GM12878 (cell line): ENCODE data around the gene DLGAP3. TPM values are rescaled to one million over a fixed set of nuclear protein-coding genes. Genes with fewer than 3 reads are reported as not detected.

Experiments used
- HDAC6 ChIP-seq: fragments of 200-600 bp; sonication (generic); IDR thresholded peaks from one replicate; pipeline ENCODE4 v1.8.0; 2017; ENCODE audit warnings: antibody characterized with exemption; ENCODE audit not compliant: unreplicated experiment
- POU2F2 ChIP-seq: IDR thresholded peaks from 3 replicates; pipeline ENCODE4 v1.6.1; 2011; ENCODE audit warnings: low read depth, mild to moderate bottlenecking, low read length, borderline replicate concordance
- REST ChIP-seq: IDR thresholded peaks from 2 replicates; pipeline ENCODE4 v1.6.1; 2012; ENCODE audit warnings: mild to moderate bottlenecking, low read depth, low read length
- RFX5 ChIP-seq: IDR thresholded peaks from 2 replicates; pipeline ENCODE4 v1.6.1; 2011; ENCODE audit warnings: low read depth, low read length, improper control_type of control experiment
- TBL1XR1 ChIP-seq: IDR thresholded peaks from 2 replicates; pipeline ENCODE4 v1.6.1; 2012; ENCODE audit warnings: low read depth, low read length, improper control_type of control experiment
- polyA plus RNA-seq, 11 experiments: library from polyadenylated mRNA; depleted of rRNA in 4 of 11; unstranded in 6 of 11; stranded (reverse) in 5 of 11; fragments of >200 nt; fragmentation: Nextera tagmentation in 4 of 11; fragmentation: Illumina TruSeq in 1 of 11; extraction: Ambion mirVana in 4 of 11; extraction: Trizol in 1 of 11; gene quantifications; 1 replicate in 1 of 11; 2 replicates in 10 of 11; pipeline versions ENCODE4 v1.2.1 to v1.2.3, GENCODE V29; 2011 to 2016; ENCODE audit warnings: inconsistent platforms in 2 of 11, missing spikeins in 2 of 11, low read depth in 1 of 11
- total RNA-seq, 4 experiments: library from RNA; depleted of rRNA in 3 of 4; stranded (reverse); fragments of >200 nt in 3 of 4; fragmentation: Illumina TruSeq in 1 of 4; extraction: Trizol in 1 of 4; gene quantifications; 2 replicates each; pipeline versions ENCODE4 v1.2.1 to v1.2.3, GENCODE V29; 2013 to 2021
- TF ChIP-seq, protein P1 (sequence below): fragments of 450-650 bp; IDR thresholded peaks from 2 replicates; pipeline ENCODE4 v1.6.1; 2017; ENCODE audit warnings: mild to moderate bottlenecking, moderate library complexity

Gene DLGAP3
- total and polyA plus RNA-seq, 10 of the 15 experiments (the other 5 are each of a cell fraction or from before 2014, with no cell fraction given) = 0.03 to 0.15 (median 0.08) TPM; not detected in 4

DNA sequence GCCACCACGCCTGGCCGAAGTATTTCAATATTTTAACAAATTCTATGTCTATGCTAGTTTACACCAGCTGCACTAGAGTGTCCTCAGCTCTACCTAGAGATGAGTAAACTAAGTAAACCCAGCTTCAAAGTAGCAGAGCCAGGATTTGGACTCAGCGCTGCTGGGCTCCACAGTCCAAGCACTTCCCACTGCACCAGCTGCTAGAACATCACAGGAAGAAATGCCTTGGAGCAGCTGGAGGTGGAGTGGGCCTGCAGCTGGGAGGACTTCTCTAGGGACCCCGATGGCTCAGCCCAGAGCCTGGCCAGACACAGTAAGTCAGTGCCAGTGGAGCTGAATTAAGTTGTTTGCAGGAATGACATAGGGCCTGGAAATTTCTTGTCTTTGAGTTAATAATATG lies 59.7 kb downstream of the DLGAP3 start (continued):
- TF ChIP-seq, protein P1, sequence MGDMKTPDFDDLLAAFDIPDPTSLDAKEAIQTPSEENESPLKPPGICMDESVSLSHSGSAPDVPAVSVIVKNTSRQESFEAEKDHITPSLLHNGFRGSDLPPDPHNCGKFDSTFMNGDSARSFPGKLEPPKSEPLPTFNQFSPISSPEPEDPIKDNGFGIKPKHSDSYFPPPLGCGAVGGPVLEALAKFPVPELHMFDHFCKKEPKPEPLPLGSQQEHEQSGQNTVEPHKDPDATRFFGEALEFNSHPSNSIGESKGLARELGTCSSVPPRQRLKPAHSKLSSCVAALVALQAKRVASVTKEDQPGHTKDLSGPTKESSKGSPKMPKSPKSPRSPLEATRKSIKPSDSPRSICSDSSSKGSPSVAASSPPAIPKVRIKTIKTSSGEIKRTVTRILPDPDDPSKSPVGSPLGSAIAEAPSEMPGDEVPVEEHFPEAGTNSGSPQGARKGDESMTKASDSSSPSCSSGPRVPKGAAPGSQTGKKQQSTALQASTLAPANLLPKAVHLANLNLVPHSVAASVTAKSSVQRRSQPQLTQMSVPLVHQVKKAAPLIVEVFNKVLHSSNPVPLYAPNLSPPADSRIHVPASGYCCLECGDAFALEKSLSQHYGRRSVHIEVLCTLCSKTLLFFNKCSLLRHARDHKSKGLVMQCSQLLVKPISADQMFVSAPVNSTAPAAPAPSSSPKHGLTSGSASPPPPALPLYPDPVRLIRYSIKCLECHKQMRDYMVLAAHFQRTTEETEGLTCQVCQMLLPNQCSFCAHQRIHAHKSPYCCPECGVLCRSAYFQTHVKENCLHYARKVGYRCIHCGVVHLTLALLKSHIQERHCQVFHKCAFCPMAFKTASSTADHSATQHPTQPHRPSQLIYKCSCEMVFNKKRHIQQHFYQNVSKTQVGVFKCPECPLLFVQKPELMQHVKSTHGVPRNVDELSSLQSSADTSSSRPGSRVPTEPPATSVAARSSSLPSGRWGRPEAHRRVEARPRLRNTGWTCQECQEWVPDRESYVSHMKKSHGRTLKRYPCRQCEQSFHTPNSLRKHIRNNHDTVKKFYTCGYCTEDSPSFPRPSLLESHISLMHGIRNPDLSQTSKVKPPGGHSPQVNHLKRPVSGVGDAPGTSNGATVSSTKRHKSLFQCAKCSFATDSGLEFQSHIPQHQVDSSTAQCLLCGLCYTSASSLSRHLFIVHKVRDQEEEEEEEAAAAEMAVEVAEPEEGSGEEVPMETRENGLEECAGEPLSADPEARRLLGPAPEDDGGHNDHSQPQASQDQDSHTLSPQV = no peak
- TF ChIP-seq HDAC6 (no peak), TBL1XR1 (no peak), POU2F2 (no peak), RFX5 (no peak), REST (no peak)
